HCEC 1CT (cell line): ENCODE data around the gene KIT.

Experiments
- DNase-seq: peaks from one replicate; pipeline ENCODE4 v3.0.0-alpha.2; 2017

The KIT gene

GRCh38 chr4:54661686-54662085 lies 3.9 kb downstream of the KIT start:
- peak; percentile 73 for DNase-seq

GRCh38 chr4:54662123-54662522 lies 4.4 kb downstream of the KIT start:
- DNase-seq = no peak

DNA sequence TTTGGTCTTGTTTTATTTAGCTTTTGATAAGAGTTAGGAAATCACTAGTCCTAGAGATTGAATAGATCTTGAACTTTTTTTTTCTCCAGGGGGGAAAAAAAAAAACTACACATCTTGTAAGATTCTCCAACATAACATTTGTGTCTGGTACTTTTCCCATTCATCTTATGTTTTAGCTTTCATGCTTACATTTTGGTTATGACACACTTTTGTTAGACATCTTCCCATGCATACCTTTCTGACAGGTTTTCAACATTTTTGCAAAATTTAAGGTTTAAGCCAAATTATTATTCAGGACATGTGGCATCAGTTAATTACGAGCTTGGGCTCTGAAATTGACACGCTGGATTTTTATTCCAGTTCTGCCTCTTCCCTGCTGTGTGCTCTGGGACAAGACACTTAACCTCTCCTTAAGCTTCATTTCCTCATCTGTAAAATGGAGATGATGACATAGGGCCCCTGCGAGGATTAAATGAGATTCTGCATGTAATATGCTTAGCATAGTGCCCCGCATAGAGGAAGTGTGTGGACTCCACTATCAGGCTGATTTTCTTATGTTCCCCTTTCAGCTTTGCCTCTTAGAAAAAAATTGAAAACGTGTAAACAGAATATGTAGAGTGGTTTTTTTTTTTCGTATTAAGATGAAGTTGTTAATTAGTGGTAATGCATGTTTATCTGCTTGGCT lies 5.3 kb downstream of the KIT start:
- DNase-seq = no peak

GRCh38 chr4:54664400-54664799 lies 6.6 kb downstream of the KIT start:
- no peak for DNase-seq

DNA sequence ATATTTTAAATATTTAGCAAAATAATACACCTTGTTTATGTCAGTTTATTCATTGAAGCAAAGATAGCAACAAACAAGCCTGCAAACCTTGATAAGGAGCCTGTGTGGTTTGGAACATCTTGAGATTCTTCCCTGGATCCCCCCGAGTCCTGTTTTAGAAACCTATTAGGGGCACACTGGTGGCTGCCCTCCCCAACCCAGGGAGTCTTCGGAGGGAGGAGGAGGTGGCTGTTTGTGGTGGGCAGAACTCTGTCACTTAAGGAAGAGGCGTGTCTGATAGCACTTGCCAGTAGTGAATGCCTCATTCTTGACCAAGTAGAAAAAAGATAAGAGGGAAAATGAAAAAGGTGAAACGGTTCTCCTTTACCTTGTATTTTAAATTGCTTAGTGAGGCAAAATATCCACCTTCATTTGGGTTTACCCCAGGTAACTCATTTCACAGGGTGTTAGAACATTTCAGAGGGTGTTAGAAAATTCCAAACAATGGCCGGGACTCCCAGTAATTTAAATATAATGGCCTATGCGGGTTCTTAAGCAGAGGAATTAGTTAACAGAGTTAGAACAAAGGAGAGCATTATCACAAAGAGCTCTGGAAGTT lies 10.4 kb downstream of the KIT start:
- no peak for DNase-seq

DNA sequence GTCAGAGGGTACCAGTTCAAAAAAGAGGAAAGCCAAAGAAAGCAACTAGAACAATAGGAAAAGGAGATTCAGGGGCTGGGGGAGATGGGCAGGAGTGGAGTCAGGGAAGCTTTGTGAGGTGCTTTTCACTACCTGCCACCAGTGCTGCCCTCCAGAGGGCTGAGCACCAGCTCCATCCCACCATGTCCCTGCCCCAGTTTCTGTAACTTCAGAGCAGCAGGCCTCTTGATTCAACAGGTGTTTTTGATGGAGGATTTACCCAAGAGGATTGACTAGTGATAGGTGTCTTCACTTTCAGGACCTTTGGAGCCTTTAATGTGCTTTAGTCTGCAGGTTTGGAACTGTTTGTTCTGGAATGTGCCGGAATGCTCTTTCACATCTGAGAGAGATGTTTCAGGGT lies 12.1 kb downstream of the KIT start:
- DNase-seq = no peak

- no peak for DNase-seq
Measured at GRCh38 chr4:54675721-54676461, 18.1 kb downstream of the KIT start.

- no peak for DNase-seq
Measured at GRCh38 chr4:54676658-54677057, 18.9 kb downstream of the KIT start.

GRCh38 chr4:54677416-54677815 lies 19.7 kb downstream of the KIT start:
- no peak for DNase-seq

DNA sequence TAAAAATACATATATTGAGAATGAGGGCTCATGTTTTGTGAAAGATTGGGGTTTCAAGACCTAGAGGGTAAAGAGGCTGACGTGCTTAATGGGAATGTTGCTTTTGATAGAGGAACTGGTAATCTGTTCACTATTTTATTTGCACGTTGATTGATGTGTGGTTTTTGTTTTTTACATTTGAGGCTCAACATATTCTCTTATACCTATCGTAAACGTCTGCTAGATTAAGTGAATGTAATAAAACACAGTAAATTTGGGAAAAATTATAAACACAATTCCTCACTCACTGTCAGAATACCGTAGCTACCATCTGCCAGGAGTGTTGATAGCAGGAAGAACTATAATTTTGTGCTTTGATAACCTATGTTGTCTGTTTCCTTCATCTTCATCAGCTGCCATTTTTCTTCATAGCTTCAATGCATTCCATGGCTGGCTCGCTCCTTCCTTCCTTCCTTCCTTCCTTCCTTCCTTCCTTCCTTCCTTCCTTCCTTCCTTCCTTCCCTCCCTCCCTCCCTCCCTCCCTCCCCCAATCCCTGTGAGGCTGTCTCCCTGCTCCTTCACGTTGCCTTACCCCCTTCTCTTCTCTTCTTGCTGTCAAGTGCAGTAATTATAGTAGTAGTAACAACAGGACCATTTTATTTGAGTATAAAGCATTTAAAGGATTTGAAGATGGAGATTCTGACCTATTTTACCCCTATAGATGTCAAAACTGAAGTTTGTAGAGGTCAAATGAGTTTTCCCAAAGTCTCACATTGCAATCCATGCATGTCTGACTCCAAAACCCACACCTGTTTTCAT lies 20.3 kb downstream of the KIT start:
- no peak for DNase-seq

GRCh38 chr4:54678826-54679225 lies 21.1 kb downstream of the KIT start:
- no peak for DNase-seq

DNA sequence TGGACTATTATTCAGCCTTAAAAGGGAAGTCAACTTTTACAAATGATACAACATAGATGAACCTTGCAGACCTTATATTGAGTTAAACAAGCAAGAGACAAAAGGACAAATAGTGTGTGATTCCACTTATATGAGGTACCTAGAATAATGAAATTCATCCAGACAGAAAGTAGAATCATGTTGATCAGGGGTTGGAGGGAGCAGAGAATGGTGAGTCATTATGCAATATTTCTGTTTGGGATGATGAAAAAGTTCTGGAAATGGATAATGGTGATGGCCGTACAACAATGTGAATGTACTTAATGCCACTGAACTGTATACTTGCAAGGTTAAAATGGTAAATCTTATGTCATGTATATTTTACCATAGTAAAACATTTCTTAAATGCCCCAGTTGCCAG lies 22.1 kb downstream of the KIT start:
- no peak for DNase-seq

GRCh38 chr4:54683616-54684346 lies 26.0 kb downstream of the KIT start:
- DNase-seq = peak; percentile 26

- DNase-seq = no peak
Measured at GRCh38 chr4:54685810-54686209, 28.1 kb downstream of the KIT start.

GRCh38 chr4:54687887-54688841 lies 30.4 kb downstream of the KIT start:
- DNase-seq = no peak

DNA sequence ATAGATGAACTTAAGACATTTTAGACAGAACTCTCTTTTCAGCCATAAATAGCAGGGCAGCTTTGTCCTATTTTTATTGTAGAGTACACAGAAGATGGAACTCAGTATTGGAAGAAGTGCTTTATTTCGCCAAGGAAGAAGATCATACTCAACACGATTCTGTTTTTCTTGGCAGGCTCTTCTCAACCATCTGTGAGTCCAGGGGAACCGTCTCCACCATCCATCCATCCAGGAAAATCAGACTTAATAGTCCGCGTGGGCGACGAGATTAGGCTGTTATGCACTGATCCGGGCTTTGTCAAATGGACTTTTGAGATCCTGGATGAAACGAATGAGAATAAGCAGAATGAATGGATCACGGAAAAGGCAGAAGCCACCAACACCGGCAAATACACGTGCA lies 37.6 kb downstream of the KIT start:
- DNase-seq = no peak

DNA sequence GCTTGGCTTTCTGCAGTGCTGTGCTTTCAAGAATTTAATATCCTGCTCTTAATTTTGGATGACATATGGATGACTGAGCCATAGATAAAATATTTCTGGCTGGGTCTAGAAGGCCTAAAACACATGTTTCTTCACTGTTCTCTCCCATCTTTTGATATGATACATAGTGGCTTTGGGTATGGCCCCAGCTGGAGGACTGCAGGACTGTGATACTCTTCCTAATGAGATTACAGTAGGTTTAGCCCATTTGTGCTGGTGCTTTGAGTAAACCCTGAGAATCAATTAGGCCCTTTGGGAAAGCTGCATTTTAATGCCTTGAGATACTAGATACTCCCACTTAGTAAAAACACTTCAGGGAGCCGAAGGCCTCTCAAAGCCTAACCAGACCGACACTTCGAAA lies 38.0 kb downstream of the KIT start:
- DNase-seq = no peak

GRCh38 chr4:54696649-54697048 lies 38.9 kb downstream of the KIT start:
- DNase-seq = no peak

- no peak for DNase-seq
Measured at GRCh38 chr4:54700986-54701385, 43.2 kb downstream of the KIT start.

GRCh38 chr4:54703182-54703581 lies 45.4 kb downstream of the KIT start:
- DNase-seq = no peak

DNA sequence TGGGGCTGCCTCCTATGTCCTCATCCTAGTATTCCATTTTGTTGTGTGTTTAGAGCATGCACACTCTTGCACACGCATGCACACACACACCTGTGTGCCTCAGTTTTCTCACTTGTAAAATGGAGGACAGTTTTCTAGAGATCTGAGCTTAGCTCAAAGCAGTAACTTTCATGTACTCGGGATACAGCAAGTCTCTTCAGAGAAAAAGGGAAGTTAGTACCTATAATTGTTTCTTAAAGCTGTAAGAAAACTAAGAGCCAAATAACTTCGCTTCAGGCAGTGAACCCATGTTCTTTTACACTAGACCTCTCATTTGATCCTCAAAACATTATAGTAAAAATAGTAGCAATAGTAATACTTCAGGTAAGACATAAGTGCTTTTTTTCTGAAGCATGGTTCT lies 49.6 kb downstream of the KIT start:
- no peak for DNase-seq
